H9 (cell line): Measurements from ENCODE around the gene TMEM209. TPM values are rescaled to one million over a fixed set of nuclear protein-coding genes. Genes with fewer than 3 reads are reported as not detected.

ENCODE experiments used
- DNase-seq: peaks from one replicate; pipeline ENCODE4 v3.0.0-alpha.2; 2017
- H2AFZ ChIP-seq: one replicate; pipeline ENCODE4 v1.6.1; 2013; ENCODE audit warnings: mild to moderate bottlenecking, low read length, control low read depth, moderate library complexity
- H2AK5ac ChIP-seq: 2 replicates; pipeline ENCODE4 v1.6.1; 2013; ENCODE audit warnings: low read length, control low read depth, mixed read lengths; ENCODE audit not compliant: insufficient read length
- H2BK120ac ChIP-seq: one replicate; pipeline ENCODE4 v1.6.1; 2013; ENCODE audit warnings: low read depth, mild to moderate bottlenecking, low read length, control low read depth, inconsistent platforms; ENCODE audit not compliant: poor library complexity, severe bottlenecking
- H2BK12ac ChIP-seq: 2 replicates; pipeline ENCODE4 v1.6.1; 2013; ENCODE audit warnings: low read length, control low read depth, mixed read lengths, low read depth; ENCODE audit not compliant: insufficient read length
- H2BK15ac ChIP-seq: 2 replicates; pipeline ENCODE4 v1.6.1; 2013; ENCODE audit warnings: low read depth, low read length, control low read depth
- H2BK20ac ChIP-seq: one replicate; pipeline ENCODE4 v1.6.1; 2013; ENCODE audit warnings: low read depth, mild to moderate bottlenecking, low read length, control low read depth, inconsistent platforms; ENCODE audit not compliant: poor library complexity, severe bottlenecking
- H2BK5ac ChIP-seq: 2 replicates; pipeline ENCODE4 v1.6.1; 2013; ENCODE audit warnings: low read length, control low read depth, mixed read lengths; ENCODE audit not compliant: insufficient read length
- H3K14ac ChIP-seq: 2 replicates; pipeline ENCODE4 v1.6.1; 2013; ENCODE audit warnings: low read length, control low read depth; ENCODE audit not compliant: insufficient read depth
- H3K18ac ChIP-seq: 2 replicates; pipeline ENCODE4 v1.6.1; 2013; ENCODE audit warnings: low read depth, mild to moderate bottlenecking, mixed read lengths, low read length, control low read depth; ENCODE audit not compliant: insufficient read length
- H3K23ac ChIP-seq: 2 replicates; pipeline ENCODE4 v1.6.1; 2013; ENCODE audit warnings: low read length, control low read depth, mixed read lengths, low read depth; ENCODE audit not compliant: insufficient read length
- H3K23me2 ChIP-seq: 2 replicates; pipeline ENCODE4 v1.6.1; 2013; ENCODE audit warnings: low read depth, mild to moderate bottlenecking, mixed read lengths, low read length, control low read depth; ENCODE audit not compliant: insufficient read length, poor library complexity, severe bottlenecking
- H3K27ac ChIP-seq: 2 replicates; pipeline ENCODE4 v1.5.1; 2013; ENCODE audit warnings: low read length, control low read depth, mixed read lengths, low read depth; ENCODE audit not compliant: insufficient read length
- H3K27me3 ChIP-seq: 2 replicates; pipeline ENCODE4 v1.6.1; 2013; ENCODE audit warnings: low read length, control low read depth, inconsistent platforms; ENCODE audit not compliant: insufficient read depth
- H3K4ac ChIP-seq: 2 replicates; pipeline ENCODE4 v1.6.1; 2013; ENCODE audit warnings: low read depth, mild to moderate bottlenecking, control low read depth, inconsistent platforms, low read length, moderate library complexity
- H3K4me1 ChIP-seq: 2 replicates; pipeline ENCODE4 v1.6.1; 2013; ENCODE audit warnings: low read length, control low read depth, inconsistent platforms; ENCODE audit not compliant: insufficient read depth
- H3K4me2 ChIP-seq: 2 replicates; pipeline ENCODE4 v1.6.1; 2013; ENCODE audit warnings: low read length, control low read depth, mixed read lengths; ENCODE audit not compliant: insufficient read length, insufficient read depth
- H3K56ac ChIP-seq: 2 replicates; pipeline ENCODE4 v1.6.1; 2013; ENCODE audit warnings: low read depth, mild to moderate bottlenecking, mixed read lengths, low read length, control low read depth; ENCODE audit not compliant: insufficient read length
- H3K79me1 ChIP-seq: 2 replicates; pipeline ENCODE4 v1.6.1; 2013; ENCODE audit warnings: low read depth, mild to moderate bottlenecking, moderate library complexity, low read length, control low read depth, inconsistent platforms; ENCODE audit not compliant: insufficient read depth, poor library complexity, severe bottlenecking
- H3K79me2 ChIP-seq: 2 replicates; pipeline ENCODE4 v1.6.1; 2013; ENCODE audit warnings: low read length, control low read depth, inconsistent platforms; ENCODE audit not compliant: insufficient read depth
- H3K9ac ChIP-seq: 2 replicates; pipeline ENCODE4 v1.6.1; 2013; ENCODE audit warnings: low read length, control low read depth, mixed read lengths; ENCODE audit not compliant: insufficient read length; ENCODE audit errors: extremely low read depth
- H3K9me3 ChIP-seq: one replicate; pipeline ENCODE4 v1.6.1; 2013; ENCODE audit warnings: low read depth, low read length, inconsistent platforms; ENCODE audit not compliant: control insufficient read depth
- H3T11ph ChIP-seq: one replicate; pipeline ENCODE4 v1.6.1; 2013; ENCODE audit warnings: mild to moderate bottlenecking, low read length, control low read depth, inconsistent platforms
- H4K20me1 ChIP-seq: one replicate; pipeline ENCODE4 v1.6.1; 2013; ENCODE audit not compliant: control insufficient read depth, insufficient read length, insufficient read depth
- H4K5ac ChIP-seq: 2 replicates; pipeline ENCODE4 v1.6.1; 2013; ENCODE audit warnings: low read depth, mild to moderate bottlenecking, mixed read lengths, low read length, control low read depth; ENCODE audit not compliant: insufficient read length
- H4K8ac ChIP-seq: replicated peaks from 2 replicates; pipeline ENCODE4 v1.6.1; 2013; ENCODE audit warnings: low read length, control low read depth, mixed read lengths, low read depth; ENCODE audit not compliant: insufficient read length
- H4K91ac ChIP-seq: 2 replicates; pipeline ENCODE4 v1.6.1; 2013; ENCODE audit warnings: low read depth, mild to moderate bottlenecking, moderate library complexity, mixed read lengths, low read length, control low read depth; ENCODE audit not compliant: insufficient read length
- H3K27ac Mint-ChIP-seq, 3 experiments: 2 replicates in 2 of 3; 3 replicates in 1 of 3; pipeline ENCODE4 v1.8.0; 2020 to 2021; ENCODE audit warnings: mixed read lengths in 3 of 3, mild to moderate bottlenecking in 1 of 3, moderate library complexity in 1 of 3
- H3K27me3 Mint-ChIP-seq: 2 replicates; pipeline ENCODE4 v1.8.0; 2021; ENCODE audit warnings: low read depth, mild to moderate bottlenecking, moderate library complexity, mixed read lengths
- H3K36me3 Mint-ChIP-seq, 3 experiments: 2 replicates in 2 of 3; 3 replicates in 1 of 3; pipeline ENCODE4 v1.8.0; 2020 to 2021; ENCODE audit warnings: low read depth in 3 of 3, mixed read lengths in 3 of 3; ENCODE audit not compliant: insufficient read depth in 1 of 3
- H3K4me1 Mint-ChIP-seq, 2 experiments: 2 replicates each; pipeline ENCODE4 v1.8.0; 2020; ENCODE audit warnings: mixed read lengths in 2 of 2
- H3K4me3 Mint-ChIP-seq, 2 experiments: 2 replicates in 1 of 2; 3 replicates in 1 of 2; pipeline ENCODE4 v1.8.0; 2020 to 2021; ENCODE audit warnings: mild to moderate bottlenecking in 2 of 2, mixed read lengths in 2 of 2, moderate library complexity in 1 of 2
- H3K9me3 Mint-ChIP-seq, 2 experiments: 2 replicates in 1 of 2; 3 replicates in 1 of 2; pipeline ENCODE4 v1.8.0; 2020; ENCODE audit warnings: mild to moderate bottlenecking in 2 of 2, mixed read lengths in 2 of 2, moderate library complexity in 1 of 2
- WGBS: extraction: QIAGEN DNeasy Blood & Tissue Kit; methylation state at CpG from one replicate; pipeline ENCODE4 v1.1.7; 2013; ENCODE audit warnings: missing lambda C conversion rate, low lambda C conversion rate, mixed read lengths; ENCODE audit not compliant: insufficient read length; ENCODE audit errors: extremely low coverage; 5-methylcytosine and 5-hydroxymethylcytosine counted together
- total RNA-seq: library from RNA; stranded (reverse); gene quantifications from 2 replicates; pipeline ENCODE4 v1.2.1, GENCODE V29; 2021
- TF ChIP-seq, protein P1 (sequence below): fragments of 200-600 bp; sonication (generic); conservative IDR thresholded peaks from 3 replicates; pipeline ENCODE4 v1.8.0; 2021; ENCODE audit warnings: antibody characterized with exemption, mild to moderate bottlenecking

Gene TMEM209
- total RNA-seq, 1 experiment from 2014 or later = 30.8 TPM

DNA sequence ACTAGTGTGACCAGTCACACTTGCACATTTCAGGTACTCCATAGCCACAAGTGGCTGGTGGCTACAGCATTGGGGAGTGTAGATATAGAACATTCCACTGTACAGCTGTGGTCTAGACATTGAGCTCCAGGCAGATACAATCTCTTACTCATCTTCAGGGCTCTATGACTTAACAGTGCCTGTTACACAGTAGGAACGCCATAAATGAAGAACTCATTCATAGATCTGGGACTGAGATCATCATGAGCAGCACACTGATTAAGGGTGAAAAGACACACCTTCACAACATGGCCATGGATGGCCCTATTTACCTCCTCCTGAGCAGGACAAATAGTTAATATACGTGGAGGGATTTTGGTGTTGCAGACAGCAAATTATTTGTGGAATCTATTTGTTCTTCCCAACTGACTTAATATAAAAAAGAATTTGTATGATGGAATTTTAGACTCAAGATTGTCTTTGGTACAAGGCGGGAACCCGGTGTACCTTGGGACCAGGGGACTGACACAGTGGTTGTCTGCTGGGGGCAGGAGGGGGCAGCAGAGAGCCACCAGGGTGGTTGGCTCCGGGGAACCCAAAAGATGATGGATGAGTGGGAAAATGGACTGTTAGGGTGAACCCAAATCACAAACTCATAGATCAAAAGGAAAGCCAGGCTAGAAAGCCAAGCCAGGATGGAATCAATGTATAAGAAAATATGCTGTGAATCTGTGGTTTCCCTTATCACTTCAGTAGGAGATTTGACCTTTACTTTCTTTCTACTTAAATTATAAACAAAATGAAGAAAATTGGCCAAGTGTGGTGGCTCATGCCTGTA is 37.2 kb upstream of the TMEM209 start:
- peak; percentile 67 for DNase-seq
- H2AFZ ChIP-seq = no peak overlapping the region
- no peak overlapping the region for H3K4ac ChIP-seq
- no peak overlapping the region for H2BK20ac ChIP-seq
- Mint-ChIP-seq H3K27ac (peak overlapping the region in 1 of 3 experiments; percentile 24; a peak in 1 of 7 replicates), H3K9me3 (peaks cover 5 to 7% of the 10 kb centered on the region in 2 experiments; a peak in 1 of 5 replicates), H3K4me3 (no peak overlapping the region; a peak in 1 of 5 replicates), H3K27me3 (no peaks in the 10 kb centered on the region; the same call in 1 of the 2 replicates), H3K36me3 (peaks cover 0 to 1% (median 0%) of the 10 kb centered on the region in 3 experiments; a peak in 1 of 7 replicates), H3K4me1 (peaks cover 4 to 7% of the 10 kb centered on the region in 2 experiments; a peak in 1 of 4 replicates)
- H3K9ac ChIP-seq = no peak overlapping the region
- no peak overlapping the region for H3K4me2 ChIP-seq
- no peaks in the 10 kb centered on the region for H3K27me3 ChIP-seq
- no peak overlapping the region for H2BK120ac ChIP-seq
- no peak overlapping the region for H3K56ac ChIP-seq
- no peaks in the 10 kb centered on the region for H3K9me3 ChIP-seq
- H4K8ac ChIP-seq = no peak overlapping the region
- no peaks in the 10 kb centered on the region for H3K23me2 ChIP-seq
- no peak overlapping the region for H3K23ac ChIP-seq
- H3K79me2 ChIP-seq = no peaks in the 10 kb centered on the region
- no peak overlapping the region for H2BK15ac ChIP-seq
- no peak overlapping the region for H3K27ac ChIP-seq
- no peak overlapping the region for H4K91ac ChIP-seq
- no peak overlapping the region for H3K14ac ChIP-seq
- H3K79me1 ChIP-seq = no peaks in the 10 kb centered on the region
- WGBS = no CpG with 5 or more reads among the region's 5 CpGs
- no peak overlapping the region for H4K5ac ChIP-seq
- H3K18ac ChIP-seq = no peak overlapping the region
- no peak overlapping the region for H2BK12ac ChIP-seq
- H4K20me1 ChIP-seq = no peaks in the 10 kb centered on the region
- no peak overlapping the region for H2AK5ac ChIP-seq
- H2BK5ac ChIP-seq = no peak overlapping the region
- no peak overlapping the region for H3T11ph ChIP-seq
- TF ChIP-seq, protein P1, sequence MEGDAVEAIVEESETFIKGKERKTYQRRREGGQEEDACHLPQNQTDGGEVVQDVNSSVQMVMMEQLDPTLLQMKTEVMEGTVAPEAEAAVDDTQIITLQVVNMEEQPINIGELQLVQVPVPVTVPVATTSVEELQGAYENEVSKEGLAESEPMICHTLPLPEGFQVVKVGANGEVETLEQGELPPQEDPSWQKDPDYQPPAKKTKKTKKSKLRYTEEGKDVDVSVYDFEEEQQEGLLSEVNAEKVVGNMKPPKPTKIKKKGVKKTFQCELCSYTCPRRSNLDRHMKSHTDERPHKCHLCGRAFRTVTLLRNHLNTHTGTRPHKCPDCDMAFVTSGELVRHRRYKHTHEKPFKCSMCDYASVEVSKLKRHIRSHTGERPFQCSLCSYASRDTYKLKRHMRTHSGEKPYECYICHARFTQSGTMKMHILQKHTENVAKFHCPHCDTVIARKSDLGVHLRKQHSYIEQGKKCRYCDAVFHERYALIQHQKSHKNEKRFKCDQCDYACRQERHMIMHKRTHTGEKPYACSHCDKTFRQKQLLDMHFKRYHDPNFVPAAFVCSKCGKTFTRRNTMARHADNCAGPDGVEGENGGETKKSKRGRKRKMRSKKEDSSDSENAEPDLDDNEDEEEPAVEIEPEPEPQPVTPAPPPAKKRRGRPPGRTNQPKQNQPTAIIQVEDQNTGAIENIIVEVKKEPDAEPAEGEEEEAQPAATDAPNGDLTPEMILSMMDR = peak; percentile 98
- H3K4me1 ChIP-seq = no peaks in the 10 kb centered on the region
